ENCODE data around the gene PRPF40B.

PRPF40B gene

DNA sequence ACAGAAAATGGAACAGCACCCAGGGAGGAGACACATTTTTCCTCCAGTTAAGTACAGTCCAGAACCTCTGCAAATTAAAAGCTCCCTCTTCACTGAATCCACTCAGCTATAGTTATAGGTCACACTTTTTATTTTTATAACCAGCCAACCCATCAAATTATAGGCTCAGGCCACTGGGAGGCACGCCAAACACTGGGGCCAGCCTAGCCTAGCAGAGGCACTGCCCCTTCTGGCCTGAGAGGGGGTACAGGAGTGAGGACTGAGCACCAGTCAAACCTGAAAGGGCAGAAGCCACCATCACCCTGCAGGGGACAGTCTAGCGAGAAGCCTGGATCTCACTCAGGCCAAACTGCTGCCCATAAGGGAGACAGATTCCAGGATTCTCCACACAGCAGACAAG, 64.6 kb downstream of the PRPF40B start:
- DNase-seq (ENCODE audit: low spot score), result no peak

DNA sequence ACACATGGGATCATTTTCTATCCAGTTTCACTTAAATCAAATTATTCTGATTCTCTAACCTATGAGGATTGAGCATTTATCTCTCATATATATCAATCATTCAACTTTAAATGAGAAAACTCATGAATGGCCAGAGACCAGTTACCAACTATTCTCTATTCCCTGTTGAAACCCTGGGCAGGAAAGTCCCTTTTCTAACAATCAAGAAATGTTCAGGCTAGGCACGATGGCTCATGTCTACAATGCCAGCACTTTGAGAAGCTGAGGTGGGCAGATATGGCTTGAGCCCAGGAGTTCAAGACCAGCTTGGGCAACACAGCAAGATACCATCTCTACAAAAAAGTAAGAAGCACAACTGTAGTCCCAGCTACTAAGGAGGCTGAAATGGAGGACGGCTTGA, 65.9 kb downstream of the PRPF40B start:
- DNase-seq (ENCODE audit: low spot score), result no peak

DNA sequence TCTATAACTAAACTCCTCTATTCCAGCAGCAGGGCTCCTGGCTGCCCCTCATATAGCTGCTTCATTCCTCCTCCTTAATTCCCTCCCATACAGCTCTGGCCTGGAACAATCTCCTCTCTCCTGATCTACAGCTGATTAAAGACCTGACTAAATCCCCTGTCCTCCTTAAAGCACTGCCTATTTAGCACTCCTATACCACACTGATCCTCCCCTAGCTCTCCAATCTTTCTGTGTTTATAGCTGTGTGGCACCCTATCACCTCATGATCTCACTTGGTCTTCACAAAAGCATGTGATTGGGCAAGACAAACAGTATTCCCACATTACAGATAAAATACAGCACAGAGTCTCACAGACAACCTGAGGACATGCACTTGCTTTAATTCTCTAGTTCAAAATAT, 66.4 kb downstream of the PRPF40B start:
- no peak for DNase-seq (ENCODE audit: low spot score)

DNA sequence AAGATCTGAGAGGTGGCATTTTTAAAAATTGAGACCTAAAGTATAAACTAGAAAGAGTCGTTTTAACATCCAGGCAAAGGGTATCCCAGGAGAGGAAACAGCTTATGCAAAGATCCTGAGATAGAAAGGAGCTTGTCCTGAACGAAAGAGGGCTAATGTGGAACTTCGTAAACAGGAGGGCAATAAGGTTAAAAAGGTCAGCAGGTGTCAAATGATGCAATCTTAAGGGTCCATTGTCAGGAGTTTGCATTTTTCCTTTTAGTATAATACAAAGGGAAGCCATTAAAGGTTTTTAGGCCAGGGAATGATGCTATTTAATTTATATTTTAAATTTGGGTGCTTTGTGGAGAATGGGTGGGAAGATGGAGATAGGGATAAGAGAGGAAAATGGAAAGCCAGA, 69.5 kb downstream of the PRPF40B start:
- no peak for DNase-seq (ENCODE audit: low spot score)

- no peak for DNase-seq (ENCODE audit: low spot score)
These were observed 70.6 kb downstream of the PRPF40B start for GRCh38 chr12:49693931-49694444.

All from AG08395 (cell line).